ENCODE data around the gene MPP7.

MPP7 gene

DNA sequence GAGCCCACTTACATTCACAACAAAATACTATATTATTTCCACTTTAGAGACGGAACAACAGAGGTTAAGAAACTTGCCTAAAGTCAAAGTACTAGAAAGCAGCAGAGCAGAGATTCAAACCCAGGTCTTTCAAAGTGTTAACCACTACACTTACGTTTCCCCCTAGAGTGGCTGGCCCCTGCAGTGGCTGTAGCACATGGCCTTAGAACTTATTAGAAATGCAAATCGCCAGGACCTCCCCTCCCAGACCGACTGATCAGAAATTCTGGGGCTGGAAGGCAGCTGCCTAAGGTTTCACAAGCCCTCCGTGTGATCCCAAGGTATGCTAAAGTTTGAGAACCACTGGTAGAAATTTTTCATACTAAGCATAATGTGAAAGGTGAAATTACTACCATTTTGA lies 8.1 kb downstream of the MPP7 start:
- no peak overlapping the region for H3K4me3 ChIP-seq (ENCODE audit: low read depth, low read length)
- DNase-seq (ENCODE audit: low read depth) = no peak
- TF ChIP-seq POLR2A (IDR thresholded peaks at IDR 0.05; ENCODE audit: extremely low read depth, insufficient read length) (no peak), MYC (IDR thresholded peaks at IDR 0.05; ENCODE audit: low read depth, low read length) (no peak), CTCF (IDR thresholded peaks at IDR 0.05; ENCODE audit: low read depth, low read length) (no peak)
- TF ChIP-seq, protein P1, sequence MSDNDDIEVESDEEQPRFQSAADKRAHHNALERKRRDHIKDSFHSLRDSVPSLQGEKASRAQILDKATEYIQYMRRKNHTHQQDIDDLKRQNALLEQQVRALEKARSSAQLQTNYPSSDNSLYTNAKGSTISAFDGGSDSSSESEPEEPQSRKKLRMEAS (IDR thresholded peaks at IDR 0.05; ENCODE audit: low read depth, low read length) = no peak

- TF ChIP-seq CTCF (IDR thresholded peaks at IDR 0.05; ENCODE audit: low read depth, low read length) = no peak
- TF ChIP-seq MYC (IDR thresholded peaks at IDR 0.05; ENCODE audit: low read depth, low read length) = no peak
- TF ChIP-seq POLR2A (IDR thresholded peaks at IDR 0.05; ENCODE audit: extremely low read depth, insufficient read length) = no peak
- H3K4me3 ChIP-seq (ENCODE audit: low read depth, low read length) = no peak overlapping the region
- no peak for DNase-seq (ENCODE audit: low read depth)
Measured at GRCh38 chr10:28294169-28294532, 8.7 kb downstream of the MPP7 start.

- no peak for DNase-seq (ENCODE audit: low read depth)
- H3K4me3 ChIP-seq (ENCODE audit: low read depth, low read length) = no peak overlapping the region
- TF ChIP-seq CTCF (IDR thresholded peaks at IDR 0.05; ENCODE audit: low read depth, low read length) (no peak), POLR2A (IDR thresholded peaks at IDR 0.05; ENCODE audit: extremely low read depth, insufficient read length) (no peak), MYC (IDR thresholded peaks at IDR 0.05; ENCODE audit: low read depth, low read length) (no peak)
- TF ChIP-seq, protein P1 (IDR thresholded peaks at IDR 0.05; ENCODE audit: low read depth, low read length) = no peak
Measured at GRCh38 chr10:28293236-28294168, 9.4 kb downstream of the MPP7 start.

DNA sequence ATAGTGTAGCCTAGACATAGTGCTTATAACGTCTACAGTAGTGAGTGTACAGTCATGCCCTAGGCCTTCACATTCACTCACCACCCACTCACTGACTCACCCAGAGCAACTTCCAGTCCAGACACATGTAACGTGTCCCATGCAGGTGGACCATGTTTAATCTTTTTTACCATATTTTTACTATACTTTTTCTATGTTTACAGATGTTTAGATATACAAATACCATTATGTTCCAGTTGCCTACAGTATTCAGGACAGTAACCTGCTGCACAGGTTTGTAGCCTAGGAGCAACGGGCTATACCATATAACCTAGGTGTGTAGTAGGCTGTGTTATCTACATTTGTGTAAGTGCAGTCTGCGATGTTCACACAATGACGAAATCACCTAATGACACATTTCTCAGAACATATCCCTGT lies 11.0 kb downstream of the MPP7 start:
- DNase-seq (ENCODE audit: low read depth) = no peak
- H3K4me3 ChIP-seq (ENCODE audit: low read depth, low read length) = no peak overlapping the region
- TF ChIP-seq, protein P1 (IDR thresholded peaks at IDR 0.05; ENCODE audit: low read depth, low read length) = no peak
- no peak for TF ChIP-seq MYC (IDR thresholded peaks at IDR 0.05; ENCODE audit: low read depth, low read length)
- TF ChIP-seq CTCF (IDR thresholded peaks at IDR 0.05; ENCODE audit: low read depth, low read length) = no peak
- TF ChIP-seq POLR2A (IDR thresholded peaks at IDR 0.05; ENCODE audit: extremely low read depth, insufficient read length) = no peak

DNA sequence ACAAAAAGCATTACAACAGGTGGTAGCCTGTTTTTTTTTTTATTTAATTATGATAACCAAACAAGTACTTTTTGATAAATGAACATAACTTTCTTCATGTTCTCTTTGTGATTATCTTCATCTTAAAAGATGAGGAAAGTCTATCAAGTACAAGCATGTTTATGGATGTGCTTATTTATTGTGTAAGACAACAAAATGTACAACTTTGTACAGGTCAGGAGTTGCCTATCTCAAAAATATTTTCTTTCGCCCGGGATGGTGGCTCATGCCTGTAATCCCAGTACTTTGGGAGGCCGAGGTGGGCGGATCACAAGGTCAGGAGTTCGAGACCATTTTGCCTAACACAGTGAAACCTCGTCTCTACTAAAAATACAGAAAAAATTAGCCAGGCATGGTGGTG lies 17.0 kb downstream of the MPP7 start:
- TF ChIP-seq CTCF (IDR thresholded peaks at IDR 0.05; ENCODE audit: low read depth, low read length) (no peak), MYC (IDR thresholded peaks at IDR 0.05; ENCODE audit: low read depth, low read length) (no peak), POLR2A (IDR thresholded peaks at IDR 0.05; ENCODE audit: extremely low read depth, insufficient read length) (no peak)
- TF ChIP-seq, protein P1 (IDR thresholded peaks at IDR 0.05; ENCODE audit: low read depth, low read length) = no peak
- no peak for DNase-seq (ENCODE audit: low read depth)
- no peak overlapping the region for H3K4me3 ChIP-seq (ENCODE audit: low read depth, low read length)

Data from NB4 (cell line).